ENCODE results near the gene PPIF.

The PPIF gene

DNA sequence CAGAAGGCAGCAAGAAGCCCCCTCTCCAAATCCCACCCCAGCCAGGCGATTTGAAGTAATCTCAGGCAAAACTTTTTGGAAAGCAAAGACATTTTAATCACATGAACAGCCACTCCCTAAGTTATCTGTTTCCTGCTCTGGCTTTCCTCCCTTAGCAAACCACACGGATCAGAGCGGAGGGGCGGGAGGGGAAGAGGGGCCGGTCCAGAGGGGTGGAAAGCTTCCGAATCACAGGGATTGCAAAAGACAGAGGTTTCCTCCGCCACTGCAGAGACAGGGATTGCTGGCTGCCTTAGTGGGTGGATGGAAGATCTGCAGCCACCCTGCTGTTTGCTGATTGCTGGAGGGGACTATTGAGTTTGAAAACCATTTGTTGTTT is 57.0 kb downstream of the PPIF start:
- TF ChIP-seq RAD21 (IDR thresholded peaks at IDR 0.05; ENCODE audit: low read depth): no peak
- no peak for TF ChIP-seq YY1 (IDR thresholded peaks at IDR 0.05; ENCODE audit: low read depth)
- no peak for TF ChIP-seq CREB1 (IDR thresholded peaks at IDR 0.05; ENCODE audit: low read depth)
- TF ChIP-seq, protein P1, sequence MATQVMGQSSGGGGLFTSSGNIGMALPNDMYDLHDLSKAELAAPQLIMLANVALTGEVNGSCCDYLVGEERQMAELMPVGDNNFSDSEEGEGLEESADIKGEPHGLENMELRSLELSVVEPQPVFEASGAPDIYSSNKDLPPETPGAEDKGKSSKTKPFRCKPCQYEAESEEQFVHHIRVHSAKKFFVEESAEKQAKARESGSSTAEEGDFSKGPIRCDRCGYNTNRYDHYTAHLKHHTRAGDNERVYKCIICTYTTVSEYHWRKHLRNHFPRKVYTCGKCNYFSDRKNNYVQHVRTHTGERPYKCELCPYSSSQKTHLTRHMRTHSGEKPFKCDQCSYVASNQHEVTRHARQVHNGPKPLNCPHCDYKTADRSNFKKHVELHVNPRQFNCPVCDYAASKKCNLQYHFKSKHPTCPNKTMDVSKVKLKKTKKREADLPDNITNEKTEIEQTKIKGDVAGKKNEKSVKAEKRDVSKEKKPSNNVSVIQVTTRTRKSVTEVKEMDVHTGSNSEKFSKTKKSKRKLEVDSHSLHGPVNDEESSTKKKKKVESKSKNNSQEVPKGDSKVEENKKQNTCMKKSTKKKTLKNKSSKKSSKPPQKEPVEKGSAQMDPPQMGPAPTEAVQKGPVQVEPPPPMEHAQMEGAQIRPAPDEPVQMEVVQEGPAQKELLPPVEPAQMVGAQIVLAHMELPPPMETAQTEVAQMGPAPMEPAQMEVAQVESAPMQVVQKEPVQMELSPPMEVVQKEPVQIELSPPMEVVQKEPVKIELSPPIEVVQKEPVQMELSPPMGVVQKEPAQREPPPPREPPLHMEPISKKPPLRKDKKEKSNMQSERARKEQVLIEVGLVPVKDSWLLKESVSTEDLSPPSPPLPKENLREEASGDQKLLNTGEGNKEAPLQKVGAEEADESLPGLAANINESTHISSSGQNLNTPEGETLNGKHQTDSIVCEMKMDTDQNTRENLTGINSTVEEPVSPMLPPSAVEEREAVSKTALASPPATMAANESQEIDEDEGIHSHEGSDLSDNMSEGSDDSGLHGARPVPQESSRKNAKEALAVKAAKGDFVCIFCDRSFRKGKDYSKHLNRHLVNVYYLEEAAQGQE (IDR thresholded peaks at IDR 0.05; ENCODE audit: low read depth): no peak
- no peak for TF ChIP-seq ZBTB7A (IDR thresholded peaks at IDR 0.05; ENCODE audit: low read depth)
- TF ChIP-seq CEBPB (IDR thresholded peaks at IDR 0.05): no peak
- no peak for TF ChIP-seq NFIC (IDR thresholded peaks at IDR 0.05)

DNA sequence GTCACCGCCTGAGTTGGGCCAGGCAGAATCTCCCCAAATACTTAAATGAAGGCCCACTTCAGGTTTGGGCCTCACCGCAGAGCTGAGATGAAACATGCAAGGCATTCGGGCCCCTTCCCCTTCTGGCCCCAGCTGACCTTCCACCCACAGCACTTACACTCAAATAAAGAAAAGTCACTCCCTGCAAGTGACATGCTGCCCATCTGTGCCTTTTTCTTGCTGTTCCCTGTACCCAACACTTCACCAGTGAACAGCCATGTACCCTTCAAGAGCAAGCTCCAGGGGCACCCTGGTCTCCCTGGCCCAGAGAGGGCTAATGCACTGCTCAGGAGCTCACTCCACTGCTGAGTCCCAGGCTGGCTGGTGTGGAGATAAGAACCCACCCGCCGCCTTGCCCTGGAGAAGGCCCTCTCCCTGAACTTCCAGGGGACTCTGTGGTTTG is 57.4 kb downstream of the PPIF start:
- TF ChIP-seq, protein P1 (IDR thresholded peaks at IDR 0.05; ENCODE audit: low read depth): no peak
- TF ChIP-seq CREB1 (IDR thresholded peaks at IDR 0.05; ENCODE audit: low read depth) (no peak), CEBPB (IDR thresholded peaks at IDR 0.05) (no peak), YY1 (IDR thresholded peaks at IDR 0.05; ENCODE audit: low read depth) (no peak)
